Activated CD8-positive, alpha-beta memory T cell treated with anti-CD3 and anti-CD28 coated beads, Interleukin-2, amount 10 ng/mL, durations not matched to agents 7 days and 5 days (primary cell): ENCODE results near the gene SHC1. TPM values are rescaled to one million over a fixed set of nuclear protein-coding genes. Genes with fewer than 3 reads are reported as not detected.

Source experiments
- ATAC-seq: fragments of 150-1000 bp; cut with Tn5 transposase; one replicate; pipeline ENCODE4 v1.10.0; 2021; ENCODE audit warnings: moderate library complexity
- CTCF ChIA-PET: fragments of 350-600 bp; sonication (Branson Sonifier 250); formaldehyde crosslinking; loops from one replicate; lab custom pipeline; 2021; ENCODE audit warnings: antibody characterized with exemption; lab: Charles Lee
- DNase-seq: peaks from one replicate; pipeline ENCODE4 v3.0.0-alpha.2; 2020
- H3K27ac Mint-ChIP-seq: one replicate; pipeline ENCODE4 v1.8.0; 2021; ENCODE audit warnings: mild to moderate bottlenecking, mixed read lengths
- H3K27me3 Mint-ChIP-seq: one replicate; pipeline ENCODE4 v1.8.0; 2021; ENCODE audit warnings: mixed read lengths
- H3K36me3 Mint-ChIP-seq: one replicate; pipeline ENCODE4 v1.8.0; 2021; ENCODE audit warnings: mild to moderate bottlenecking, mixed read lengths
- H3K4me1 Mint-ChIP-seq: one replicate; pipeline ENCODE4 v1.8.0; 2021; ENCODE audit warnings: mixed read lengths
- H3K4me3 Mint-ChIP-seq: one replicate; pipeline ENCODE4 v1.8.0; 2021; ENCODE audit warnings: mild to moderate bottlenecking, moderate library complexity, mixed read lengths
- H3K9me3 Mint-ChIP-seq: one replicate; pipeline ENCODE4 v1.8.0; 2022; ENCODE audit warnings: low read depth, mixed read lengths
- total RNA-seq, 2 experiments: library from RNA; stranded (reverse); gene quantifications; one replicate each; pipeline ENCODE4 v1.2.3, GENCODE V29; 2021

The SHC1 gene
- total RNA-seq, 2 experiments from 2014 or later: 48.0 to 57.4 TPM

DNA sequence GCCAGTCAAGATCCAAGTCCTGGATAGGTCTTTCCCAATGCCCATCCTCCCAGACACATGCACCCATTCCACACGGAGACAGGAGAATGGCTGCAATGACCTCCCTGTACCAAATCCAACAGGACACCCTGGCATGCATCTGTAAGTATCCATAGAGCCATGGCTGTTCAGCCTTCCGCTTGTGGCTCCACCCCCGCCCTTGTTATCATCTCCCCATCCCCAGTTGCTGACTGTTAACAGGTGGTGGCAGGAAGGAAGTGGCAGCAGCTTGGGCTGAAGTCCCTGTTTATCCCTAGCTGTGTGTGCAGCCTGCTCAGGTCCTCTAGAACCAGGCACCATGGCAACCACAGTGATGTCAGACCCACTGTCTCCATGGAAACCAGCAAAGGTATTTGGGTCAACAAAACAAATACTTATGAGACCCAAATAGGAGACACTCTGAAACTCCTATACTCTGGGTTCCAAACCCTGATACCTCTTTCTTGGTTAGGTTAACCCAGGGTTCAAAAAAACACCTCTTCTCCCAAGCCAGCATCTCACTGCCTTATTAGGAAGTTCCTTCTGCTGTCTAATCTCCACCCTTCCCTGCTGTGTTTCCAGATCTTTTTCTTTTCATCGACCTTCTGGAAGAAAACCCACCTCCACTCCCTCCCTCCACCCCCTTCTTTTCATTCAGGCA lies 15.4 kb downstream of the SHC1 start:
- DNase-seq (peak; percentile 97), ATAC-seq (peak; percentile 89)
- Mint-ChIP-seq H3K36me3 (peaks cover 17% of the 10 kb centered on the region), H3K27me3 (no peaks in the 10 kb centered on the region), H3K4me1 (peaks cover 77% of the 10 kb centered on the region), H3K9me3 (no peaks in the 10 kb centered on the region), H3K4me3 (peak overlapping the region; percentile 95), H3K27ac (peak overlapping the region; percentile 98)
- CTCF ChIA-PET: interaction anchor here (0.7 to 5.6 kb wide), 22 partner anchors 9 to 347 kb away, joined by 3 to 46 read pairs (median 4); partner anchors contain the start of genes ADAM15, CKS1B, EFNA4 and FLAD1

DNA sequence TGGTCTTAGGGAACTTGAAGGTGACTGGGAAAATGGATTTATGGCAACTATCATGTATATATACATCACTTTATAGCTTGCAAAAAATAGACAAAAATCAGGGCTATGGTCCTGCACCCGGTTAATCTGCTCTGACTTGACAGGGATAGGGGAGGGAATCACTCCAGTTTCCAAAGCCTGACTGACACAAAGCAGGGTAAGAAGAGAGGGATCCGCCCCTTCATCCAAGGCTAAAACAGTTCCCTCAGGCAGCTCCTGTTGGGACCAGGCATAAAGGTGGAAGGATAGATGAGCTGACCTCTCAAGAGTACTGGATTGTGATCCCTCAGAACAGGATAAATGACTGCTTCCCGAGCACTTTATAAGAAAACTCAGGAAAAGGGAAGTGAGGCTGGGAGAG lies 16.0 kb downstream of the SHC1 start:
- CTCF ChIA-PET: interaction anchor here (1.0 to 5.6 kb wide), 11 partner anchors 9 to 130 kb away, joined by 3 to 46 read pairs (median 7); partner anchors contain the start of genes ADAM15, CKS1B, FLAD1 and LENEP
- Mint-ChIP-seq H3K36me3 (peaks cover 17% of the 10 kb centered on the region), H3K9me3 (no peaks in the 10 kb centered on the region), H3K4me3 (peak overlapping the region; percentile 95), H3K27ac (peak overlapping the region; percentile 98), H3K4me1 (peaks cover 73% of the 10 kb centered on the region), H3K27me3 (no peaks in the 10 kb centered on the region)
- no peak for DNase-seq
- no peak for ATAC-seq

DNA sequence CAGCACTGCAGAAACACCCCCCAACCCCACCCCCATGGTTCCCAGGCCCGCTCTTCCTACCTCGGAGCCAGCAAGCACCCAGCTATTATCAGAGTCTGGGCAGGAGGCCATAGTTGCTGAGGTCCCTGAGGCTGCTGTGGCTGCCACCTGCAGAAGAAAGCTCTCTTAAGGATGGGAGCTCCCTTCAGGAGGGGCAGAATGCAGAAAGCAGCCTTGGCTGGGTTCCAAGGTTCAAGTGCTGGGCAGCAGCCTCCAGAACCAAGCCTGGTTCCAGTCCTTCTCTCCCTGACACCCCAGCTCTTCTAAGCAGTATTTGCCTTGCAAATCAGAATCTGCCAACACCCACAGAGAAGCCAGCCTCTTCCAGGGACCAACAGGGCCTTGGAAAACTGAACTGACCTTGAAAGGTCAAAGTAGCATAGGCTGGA lies 16.9 kb downstream of the SHC1 start:
- DNase-seq (no peak), ATAC-seq (no peak)
- CTCF ChIA-PET: interaction anchor here (1.2 to 5.6 kb wide), 5 partner anchors 10 to 65 kb away, joined by 3 to 46 read pairs (median 11); partner anchors contain the start of genes FLAD1 and PMVK
- H3K27ac Mint-ChIP-seq: peak overlapping the region; percentile 98
- peaks cover 75% of the 10 kb centered on the region for H3K4me1 Mint-ChIP-seq
- no peaks in the 10 kb centered on the region for H3K27me3 Mint-ChIP-seq
- H3K4me3 Mint-ChIP-seq: peak overlapping the region; percentile 95
- no peaks in the 10 kb centered on the region for H3K9me3 Mint-ChIP-seq
- H3K36me3 Mint-ChIP-seq: peaks cover 17% of the 10 kb centered on the region

GRCh38 chr1:154952664-154953063 lies 17.9 kb downstream of the SHC1 start:
- Mint-ChIP-seq H3K27ac (peak overlapping the region; percentile 81), H3K4me3 (peak overlapping the region; percentile 67), H3K27me3 (no peaks in the 10 kb centered on the region), H3K4me1 (peaks cover 73% of the 10 kb centered on the region), H3K36me3 (peaks cover 14% of the 10 kb centered on the region), H3K9me3 (no peaks in the 10 kb centered on the region)
- ATAC-seq: no peak
- no peak for DNase-seq
- CTCF ChIA-PET: interaction anchor here (0.7 to 5.6 kb wide), 11 partner anchors 9 to 393 kb away, joined by 3 to 46 read pairs (median 4); partner anchors contain the start of genes ADAM15, FLAD1, PMVK and PYGO2

DNA sequence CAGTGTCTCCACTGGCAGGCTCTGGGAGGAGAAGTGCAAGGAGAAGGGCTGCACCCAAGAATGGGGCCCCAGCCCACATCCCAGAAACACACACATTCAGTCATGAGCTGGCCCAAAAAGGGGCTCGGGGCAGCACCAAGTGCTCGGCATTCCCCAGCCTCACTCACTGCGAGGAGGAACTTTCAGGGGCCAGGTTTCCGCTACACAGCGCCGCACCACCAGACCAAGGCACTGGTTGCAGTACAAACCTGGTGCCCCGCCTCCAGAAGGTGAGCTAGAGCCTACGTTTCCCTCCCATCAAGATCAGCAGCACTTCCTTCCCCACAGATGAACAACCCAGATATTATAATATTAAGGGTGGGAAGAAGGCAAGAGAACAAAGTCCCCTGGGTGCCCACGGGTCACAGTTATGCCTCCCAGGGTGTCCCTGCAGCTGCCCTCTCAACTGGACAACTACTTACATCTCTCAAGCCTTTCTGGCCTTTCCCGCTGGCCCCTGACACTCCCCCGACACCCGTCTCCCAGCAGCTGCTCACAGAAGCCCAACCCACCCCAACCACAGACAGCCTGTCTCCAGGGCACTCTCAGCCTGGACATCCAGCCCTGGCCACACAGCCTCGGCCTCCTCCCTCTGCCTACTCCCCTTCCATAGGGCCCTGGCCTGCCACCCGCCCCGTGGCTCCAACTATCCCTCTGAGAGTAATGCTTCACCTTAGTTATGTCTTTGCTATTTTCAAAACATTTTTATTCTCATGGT lies 18.5 kb downstream of the SHC1 start:
- DNase-seq: peak; percentile 73
- peak overlapping the region; percentile 81 for H3K27ac Mint-ChIP-seq
- no peaks in the 10 kb centered on the region for H3K9me3 Mint-ChIP-seq
- CTCF ChIA-PET: interaction anchor here (0.7 to 5.6 kb wide), 11 partner anchors 9 to 392 kb away, joined by 3 to 46 read pairs (median 4); partner anchors contain the start of genes ADAM15, FLAD1, PMVK and PYGO2
- H3K4me1 Mint-ChIP-seq: peaks cover 70% of the 10 kb centered on the region
- H3K36me3 Mint-ChIP-seq: peaks cover 14% of the 10 kb centered on the region
- peak overlapping the region; percentile 67 for H3K4me3 Mint-ChIP-seq
- peak; percentile 12 for ATAC-seq
- no peaks in the 10 kb centered on the region for H3K27me3 Mint-ChIP-seq

GRCh38 chr1:154948079-154948478 lies 22.5 kb downstream of the SHC1 start:
- peaks cover 14% of the 10 kb centered on the region for H3K36me3 Mint-ChIP-seq
- H3K27me3 Mint-ChIP-seq: no peaks in the 10 kb centered on the region
- H3K4me3 Mint-ChIP-seq: no peak overlapping the region
- no peaks in the 10 kb centered on the region for H3K9me3 Mint-ChIP-seq
- CTCF ChIA-PET: interaction anchor here (0.8 to 1.0 kb wide), 3 partner anchors 13 to 70 kb away, joined by 3 to 4 read pairs (median 4); partner anchors contain the start of gene PYGO2
- DNase-seq (no peak), ATAC-seq (no peak)
- H3K4me1 Mint-ChIP-seq: peaks cover 42% of the 10 kb centered on the region
- H3K27ac Mint-ChIP-seq: no peak overlapping the region

GRCh38 chr1:154945962-154946850 lies 24.3 kb downstream of the SHC1 start:
- CTCF ChIA-PET: interaction anchor here (0.9 to 1.3 kb wide), 4 partner anchors 9 to 387 kb away, joined by 3 to 4 read pairs (median 3); partner anchors contain the start of gene PMVK
- Mint-ChIP-seq H3K9me3 (no peaks in the 10 kb centered on the region), H3K4me3 (no peak overlapping the region), H3K4me1 (peaks cover 44% of the 10 kb centered on the region), H3K36me3 (peaks cover 9% of the 10 kb centered on the region), H3K27ac (peak overlapping the region; percentile 1), H3K27me3 (no peaks in the 10 kb centered on the region)
- ATAC-seq (no peak), DNase-seq (no peak)

GRCh38 chr1:154945160-154945961 lies 25.2 kb downstream of the SHC1 start:
- H3K9me3 Mint-ChIP-seq: no peaks in the 10 kb centered on the region
- peaks cover 4% of the 10 kb centered on the region for H3K36me3 Mint-ChIP-seq
- H3K27ac Mint-ChIP-seq: no peak overlapping the region
- peaks cover 44% of the 10 kb centered on the region for H3K4me1 Mint-ChIP-seq
- H3K4me3 Mint-ChIP-seq: no peak overlapping the region
- DNase-seq (no peak), ATAC-seq (no peak)
- H3K27me3 Mint-ChIP-seq: no peaks in the 10 kb centered on the region
- CTCF ChIA-PET: interaction anchor here (0.8 to 2.4 kb wide), 7 partner anchors 9 to 386 kb away, joined by 3 to 14 read pairs (median 3); partner anchors contain the start of gene PMVK

- Mint-ChIP-seq H3K4me1 (peaks cover 48% of the 10 kb centered on the region), H3K4me3 (no peak overlapping the region), H3K27ac (peak overlapping the region; percentile 97)
Measured at GRCh38 chr1:154944401-154945159, 26.0 kb downstream of the SHC1 start.

DNA sequence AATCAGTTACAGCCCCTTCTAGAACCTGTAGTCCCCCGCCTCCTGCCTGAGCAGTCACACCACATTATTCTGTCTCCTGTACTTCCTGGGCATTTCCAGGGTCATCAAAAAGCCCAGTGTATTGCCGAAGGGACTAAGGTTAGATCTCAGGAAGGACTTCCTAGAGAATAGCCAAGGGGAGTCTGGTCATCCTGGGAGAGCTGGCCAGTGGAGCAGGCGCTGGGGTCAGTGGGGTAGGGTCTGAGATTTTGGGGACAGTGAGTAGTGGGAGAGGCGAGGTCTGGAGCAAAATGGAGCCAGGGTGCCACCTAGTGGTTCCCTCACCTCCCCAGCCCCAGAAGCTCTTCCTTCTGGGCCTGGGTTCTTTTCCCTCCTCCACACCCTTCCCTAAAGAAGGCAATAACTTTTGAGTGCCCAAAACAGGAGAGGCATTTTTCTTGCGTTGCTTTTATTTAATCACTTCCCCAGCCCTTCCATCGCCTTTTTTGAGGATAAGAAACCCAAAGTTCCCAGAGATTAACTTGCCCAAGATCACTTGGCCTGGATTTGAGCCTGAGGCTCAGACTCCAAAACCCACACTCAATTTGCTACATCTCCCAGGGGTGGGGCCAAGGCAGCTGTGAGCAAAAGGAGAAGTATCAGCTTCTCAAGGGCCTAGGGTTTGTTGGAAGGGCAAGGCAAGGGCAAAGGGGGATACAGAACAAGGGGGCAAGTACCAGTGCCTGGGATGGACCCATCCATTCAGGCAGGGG lies 26.7 kb downstream of the SHC1 start:
- CTCF ChIA-PET: interaction anchor here (0.7 to 2.4 kb wide), 22 partner anchors 8 to 476 kb away, joined by 3 to 14 read pairs (median 3); partner anchors contain the start of genes PMVK and SHC1
- Mint-ChIP-seq H3K27me3 (no peaks in the 10 kb centered on the region), H3K36me3 (peaks cover 2% of the 10 kb centered on the region), H3K4me3 (no peak overlapping the region), H3K9me3 (no peaks in the 10 kb centered on the region), H3K27ac (peak overlapping the region; percentile 97), H3K4me1 (peaks cover 54% of the 10 kb centered on the region)
- ATAC-seq (no peak), DNase-seq (peak; percentile 59)

More at GRCh38 chr1:154944401-154945159, 26.0 kb downstream of the SHC1 start:
- CTCF ChIA-PET: interaction anchor here (0.7 to 2.4 kb wide), 24 partner anchors 8 to 477 kb away, joined by 3 to 14 read pairs (median 3); partner anchors contain the start of gene PMVK
- no peaks in the 10 kb centered on the region for H3K9me3 Mint-ChIP-seq
- ATAC-seq (no peak), DNase-seq (no peak)
- no peaks in the 10 kb centered on the region for H3K27me3 Mint-ChIP-seq
- peaks cover 4% of the 10 kb centered on the region for H3K36me3 Mint-ChIP-seq
